Stimulated activated CD8-positive, alpha-beta memory T cell treated with anti-CD3 and anti-CD28 coated beads, Interleukin-15, amount 100 ng/mL, for 1 hour (primary cell): ENCODE results near the gene OSBPL8.

Experiments used
- DNase-seq: peaks from one replicate; pipeline ENCODE4 v3.0.0-alpha.2; 2020; ENCODE audit warnings: low read depth

The OSBPL8 gene, protein sequence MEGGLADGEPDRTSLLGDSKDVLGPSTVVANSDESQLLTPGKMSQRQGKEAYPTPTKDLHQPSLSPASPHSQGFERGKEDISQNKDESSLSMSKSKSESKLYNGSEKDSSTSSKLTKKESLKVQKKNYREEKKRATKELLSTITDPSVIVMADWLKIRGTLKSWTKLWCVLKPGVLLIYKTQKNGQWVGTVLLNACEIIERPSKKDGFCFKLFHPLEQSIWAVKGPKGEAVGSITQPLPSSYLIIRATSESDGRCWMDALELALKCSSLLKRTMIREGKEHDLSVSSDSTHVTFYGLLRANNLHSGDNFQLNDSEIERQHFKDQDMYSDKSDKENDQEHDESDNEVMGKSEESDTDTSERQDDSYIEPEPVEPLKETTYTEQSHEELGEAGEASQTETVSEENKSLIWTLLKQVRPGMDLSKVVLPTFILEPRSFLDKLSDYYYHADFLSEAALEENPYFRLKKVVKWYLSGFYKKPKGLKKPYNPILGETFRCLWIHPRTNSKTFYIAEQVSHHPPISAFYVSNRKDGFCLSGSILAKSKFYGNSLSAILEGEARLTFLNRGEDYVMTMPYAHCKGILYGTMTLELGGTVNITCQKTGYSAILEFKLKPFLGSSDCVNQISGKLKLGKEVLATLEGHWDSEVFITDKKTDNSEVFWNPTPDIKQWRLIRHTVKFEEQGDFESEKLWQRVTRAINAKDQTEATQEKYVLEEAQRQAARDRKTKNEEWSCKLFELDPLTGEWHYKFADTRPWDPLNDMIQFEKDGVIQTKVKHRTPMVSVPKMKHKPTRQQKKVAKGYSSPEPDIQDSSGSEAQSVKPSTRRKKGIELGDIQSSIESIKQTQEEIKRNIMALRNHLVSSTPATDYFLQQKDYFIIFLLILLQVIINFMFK

DNA sequence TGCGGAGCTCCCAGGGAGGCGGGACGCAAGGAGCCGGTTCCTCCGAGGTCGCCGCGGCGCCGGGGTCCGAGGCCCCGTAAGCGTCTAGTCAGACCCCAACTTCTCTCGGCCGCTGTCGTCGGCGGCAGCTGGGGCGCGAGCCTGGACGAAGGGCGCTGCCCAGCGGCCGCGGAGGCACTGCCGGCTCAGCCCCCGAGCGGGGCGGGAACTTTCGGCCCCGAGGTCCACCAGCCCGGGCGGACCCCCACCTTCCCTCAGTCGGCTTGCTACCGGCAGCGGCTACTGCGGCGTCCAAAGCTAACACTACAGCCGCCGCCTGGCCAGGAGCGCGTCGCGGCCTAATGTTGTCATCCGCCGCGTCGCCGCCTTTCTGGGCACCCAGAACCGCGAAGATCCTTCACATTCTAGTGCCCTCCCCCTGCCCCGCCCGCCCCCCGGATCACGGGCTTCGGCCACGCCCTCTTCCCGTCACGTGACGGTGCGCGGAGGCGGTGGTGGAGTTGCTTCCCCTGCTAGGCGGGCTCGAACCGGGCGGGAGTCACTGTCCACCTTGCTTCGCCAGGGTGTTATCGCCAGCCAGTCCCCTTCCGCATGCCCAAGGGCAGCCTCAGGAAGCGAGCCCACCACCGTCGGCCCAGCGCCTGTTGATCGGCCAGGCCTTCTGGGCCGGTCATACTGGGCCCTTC, at the start of gene OSBPL8:
Gene OSBPL8, minus strand, starts transcription at position 372 of the 686 bp plus-strand sequence. CDS start 72,220 bp downstream, outside the sequence.
- DNase-seq: peak; percentile 96

DNA sequence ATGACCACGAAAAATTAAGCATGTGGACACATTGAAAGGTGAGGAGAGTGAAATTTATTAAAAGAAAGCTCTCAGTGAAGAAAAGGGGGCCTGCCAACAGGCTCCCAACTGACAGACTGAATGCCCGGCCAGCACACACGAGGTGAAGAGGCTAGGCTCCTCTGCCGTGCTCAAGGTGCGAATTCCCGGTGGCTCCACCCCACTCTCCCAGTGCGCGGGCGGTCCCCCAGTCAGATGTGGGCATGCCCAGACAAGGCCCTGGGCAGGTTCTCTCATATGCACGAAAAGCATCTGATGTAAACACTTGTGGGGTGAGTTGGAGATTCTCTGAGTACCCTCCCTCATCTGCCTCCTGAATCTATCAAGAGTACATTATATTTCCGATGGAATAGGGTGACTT, 48.5 kb upstream of the OSBPL8 start:
- DNase-seq: no peak

DNA sequence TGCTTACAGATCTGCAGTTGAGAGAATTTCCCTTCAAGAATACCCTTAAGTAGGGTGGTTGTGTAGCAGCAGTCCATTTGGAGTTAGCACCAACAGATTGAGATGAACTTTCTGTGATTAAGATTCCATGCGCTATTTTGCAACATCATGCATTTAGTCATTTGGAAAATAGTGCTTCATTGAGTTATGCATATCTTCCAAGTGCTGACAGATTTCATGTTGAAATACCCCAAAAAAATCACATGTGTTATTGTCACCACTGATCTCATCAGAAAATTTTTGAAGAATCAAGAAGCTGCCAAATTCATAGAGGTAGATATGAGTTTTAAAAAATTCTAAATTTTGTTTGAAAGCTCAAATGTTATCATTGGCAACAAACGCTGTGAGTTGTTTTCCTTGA, 35.5 kb upstream of the OSBPL8 start:
- no peak for DNase-seq

DNA sequence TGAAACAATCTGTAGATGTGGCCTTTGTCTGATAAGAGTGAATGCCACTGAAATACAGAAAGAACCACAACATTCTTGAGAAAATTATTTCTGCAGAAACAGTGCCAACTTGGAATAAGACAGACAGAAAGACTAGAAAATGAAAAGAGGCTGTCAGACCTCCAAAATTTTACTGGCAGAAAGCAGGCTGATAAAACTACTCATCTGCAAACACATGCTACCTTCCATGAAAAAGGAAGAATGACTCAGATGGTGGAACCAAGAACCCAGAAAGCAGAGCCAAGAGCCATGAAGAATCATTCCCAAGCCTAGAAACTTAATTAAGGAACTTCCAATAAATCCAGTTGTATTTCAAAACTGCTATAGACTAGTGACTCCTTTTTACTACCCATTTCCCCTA, 31.9 kb upstream of the OSBPL8 start:
- DNase-seq: no peak

GRCh38 chr12:76590131-76590530, 30.6 kb upstream of the OSBPL8 start:
- no peak for DNase-seq

- no peak for DNase-seq
Measured at GRCh38 chr12:76588881-76589565, 29.5 kb upstream of the OSBPL8 start.

DNA sequence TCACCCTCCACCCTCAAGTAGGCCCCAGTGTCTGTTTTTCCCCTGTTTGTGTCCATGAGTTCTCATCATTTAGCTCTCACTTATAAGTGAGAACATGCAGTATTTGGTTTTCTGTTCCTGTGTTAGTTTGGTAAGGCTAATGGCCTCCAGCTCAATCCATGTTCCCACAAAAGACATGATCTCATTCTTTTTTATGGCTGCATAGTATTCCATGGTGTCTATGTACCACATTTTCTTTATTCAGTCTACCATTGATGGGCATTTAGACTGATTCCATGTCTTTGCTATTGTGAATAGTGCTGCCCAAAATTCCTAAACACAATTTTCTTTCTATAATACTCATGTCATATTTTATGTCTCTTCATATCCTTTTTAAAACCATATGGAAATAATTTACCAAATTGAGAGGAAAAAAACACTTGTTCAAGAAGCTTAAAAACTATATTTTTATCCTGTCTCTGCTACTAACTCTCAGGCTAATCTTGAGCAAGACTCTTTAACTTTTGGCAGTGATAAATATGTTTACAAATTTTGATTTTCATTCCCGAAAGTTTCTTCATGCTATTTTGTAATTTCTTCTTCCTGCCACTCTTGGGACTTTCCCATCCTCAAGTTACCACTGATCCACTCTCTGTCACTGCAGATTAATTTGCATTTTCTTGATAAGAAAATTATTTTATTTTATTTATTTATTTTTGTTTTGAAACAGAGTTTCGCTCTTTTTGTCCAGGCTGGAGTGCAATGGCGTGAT, 28.0 kb upstream of the OSBPL8 start:
- DNase-seq: no peak

- DNase-seq: peak; percentile 23
Measured at GRCh38 chr12:76586764-76587395, 27.3 kb upstream of the OSBPL8 start.

GRCh38 chr12:76583301-76583700, 23.7 kb upstream of the OSBPL8 start:
- no peak for DNase-seq

DNA sequence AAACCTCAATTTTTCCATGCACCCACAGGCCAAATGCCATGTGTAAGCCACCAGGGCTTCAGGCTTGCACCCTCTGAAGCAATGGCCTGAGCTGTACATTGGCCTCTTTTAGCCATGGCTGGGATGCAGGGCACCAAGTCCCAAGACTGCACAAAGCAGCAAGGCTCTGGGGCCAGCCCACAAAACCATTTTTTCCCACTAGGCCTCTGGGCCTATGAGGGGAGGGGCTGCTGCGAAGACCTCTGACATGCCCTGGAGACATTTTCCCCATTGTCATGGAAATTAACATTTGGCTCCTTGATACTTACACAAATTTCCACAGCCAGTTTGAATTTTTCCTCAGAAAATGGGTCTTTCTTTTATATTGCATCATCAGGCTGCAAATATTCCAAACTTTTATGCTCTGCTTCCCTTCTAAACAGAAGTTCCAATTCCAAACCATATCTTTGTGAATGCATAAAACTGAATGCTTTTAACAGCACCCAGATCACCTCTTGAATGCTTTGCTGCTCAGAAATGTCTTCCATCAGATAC, 14.3 kb upstream of the OSBPL8 start:
- no peak for DNase-seq

DNA sequence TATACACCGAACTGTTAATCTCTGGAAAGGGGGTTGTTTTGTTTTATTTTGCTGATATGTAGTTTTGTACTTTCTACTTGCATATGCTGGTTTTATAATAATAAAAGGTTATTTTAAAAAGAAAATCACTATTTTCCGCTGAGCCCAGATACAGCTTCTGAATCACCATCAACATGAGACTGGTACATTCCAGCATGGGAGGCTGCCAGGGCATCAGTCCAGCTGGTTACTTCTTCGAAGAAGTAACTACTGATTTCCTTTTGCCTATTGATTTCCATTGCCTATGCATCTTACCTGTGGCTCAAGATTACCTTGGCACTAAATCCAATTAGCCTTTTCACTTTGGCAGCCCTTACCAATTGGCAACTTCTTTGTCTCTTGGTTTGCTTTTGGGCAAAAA, 11.7 kb upstream of the OSBPL8 start:
- no peak for DNase-seq

DNA sequence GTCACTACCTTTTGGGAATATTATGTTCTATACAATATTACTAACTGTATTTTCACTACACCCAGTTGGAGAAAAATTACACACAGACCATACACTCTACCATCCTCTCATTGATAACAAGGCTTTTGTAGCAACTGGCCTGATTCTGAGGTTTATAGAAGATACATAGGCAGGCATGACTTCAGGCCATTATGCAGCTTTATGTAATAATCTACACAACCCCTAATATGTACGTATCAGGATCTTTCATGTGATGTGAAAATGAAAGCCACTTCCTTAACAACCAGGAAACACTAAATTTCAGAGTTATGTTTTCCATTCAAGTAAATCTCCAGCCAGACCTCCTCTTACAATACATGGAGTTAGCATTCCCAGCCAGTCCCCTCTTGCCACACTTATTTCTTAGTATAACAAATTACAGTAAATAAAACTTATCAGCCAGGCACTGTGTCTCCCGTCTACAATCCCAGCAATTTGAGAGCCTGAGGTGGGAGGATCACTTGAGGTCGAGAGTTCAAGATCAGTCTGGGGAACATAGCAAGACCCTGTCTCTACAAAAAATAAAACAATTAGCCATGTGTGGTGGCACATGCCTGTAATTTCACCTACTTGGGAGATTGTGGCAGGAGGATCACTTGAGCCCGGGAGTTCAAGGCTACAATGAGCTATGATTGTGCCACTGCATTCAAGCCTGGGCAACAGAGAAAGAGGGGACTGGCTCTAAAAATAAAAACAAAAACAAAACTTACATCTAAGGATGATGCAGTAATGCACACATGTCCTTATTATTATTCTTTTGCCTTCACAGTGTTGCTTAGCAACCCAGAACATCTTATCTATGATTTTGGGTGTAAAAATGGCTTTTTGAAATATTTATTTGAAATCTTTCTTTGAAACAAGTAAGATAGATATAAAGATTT, 10.4 kb upstream of the OSBPL8 start:
- DNase-seq: no peak

- no peak for DNase-seq
Measured at GRCh38 chr12:76568888-76569551, 9.4 kb upstream of the OSBPL8 start.

- DNase-seq: no peak
Measured at GRCh38 chr12:76568130-76568529, 8.6 kb upstream of the OSBPL8 start.

- no peak for DNase-seq
Measured at GRCh38 chr12:76563061-76563460, 3.5 kb upstream of the OSBPL8 start.

- no peak for DNase-seq
Measured at GRCh38 chr12:76562130-76562529, 2.6 kb upstream of the OSBPL8 start.

GRCh38 chr12:76560086-76560491, 518 bp upstream of the OSBPL8 start:
- no peak for DNase-seq

DNA sequence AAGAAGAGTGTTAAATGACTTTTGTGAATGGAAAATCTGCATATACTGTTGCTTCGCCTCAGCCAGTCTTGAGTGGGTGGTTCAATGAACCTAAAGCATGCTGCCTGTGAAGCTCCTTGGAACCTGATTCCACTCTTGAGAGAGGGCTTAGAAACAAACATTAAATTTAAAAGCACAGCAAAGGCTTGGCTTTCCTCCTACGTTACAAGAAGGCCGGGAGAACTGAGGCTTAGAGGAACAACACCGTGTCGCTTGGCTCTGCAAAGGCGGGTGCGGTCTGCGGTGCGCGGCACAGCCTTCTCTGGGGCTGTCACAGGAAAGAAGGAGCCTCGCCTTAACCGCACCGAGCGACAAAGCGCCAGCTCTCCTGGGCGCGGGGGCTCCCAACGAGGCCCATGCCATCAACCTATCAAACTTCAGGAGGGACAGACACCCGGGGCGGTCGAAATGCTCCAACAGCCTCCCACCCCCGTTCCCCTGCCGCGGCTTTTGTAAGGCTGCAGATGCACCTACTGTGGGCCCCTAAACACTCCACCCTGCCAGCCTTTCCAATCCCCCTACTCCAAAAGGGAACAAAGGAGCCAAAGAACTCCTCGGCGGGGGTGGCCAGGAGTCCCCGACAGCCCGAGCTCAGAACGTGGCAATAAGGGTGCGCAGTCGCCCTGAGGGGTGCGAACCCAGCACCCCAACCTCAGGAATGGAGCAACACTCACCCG, 729 bp downstream of the OSBPL8 start:
- peak; percentile 51 for DNase-seq
